ENCODE data around the gene KRTAP10-8.
A peak's percentile ranks its signal among the peaks of the same experiment; 100 is the strongest.
"Not testable (repeated sequence)": the region's sequence is repeated elsewhere in the genome, so short reads cannot be mapped to it uniquely, and the experiment has no call there.

The KRTAP10-8 gene

GRCh38 chr21:44572959-44573583 lies 38.8 kb upstream of the KRTAP10-8 start:
- H3K27me3 ChIP-seq (ENCODE audit: insufficient read depth, low read depth, severe bottlenecking), result no peaks in the 10 kb centered on the region
- H3K36me3 ChIP-seq, result no peaks in the 10 kb centered on the region
- no peak for DNase-seq
- no peak overlapping the region for H3K4me3 ChIP-seq (ENCODE audit: low read depth, low read length)
- no peak for TF ChIP-seq CTCF (IDR thresholded peaks at IDR 0.05; ENCODE audit: low read depth, low read length)
- no peak overlapping the region for H3K27ac ChIP-seq
- H3K9me3 ChIP-seq (ENCODE audit: severe bottlenecking), result peaks cover 23% of the 10 kb centered on the region

DNA sequence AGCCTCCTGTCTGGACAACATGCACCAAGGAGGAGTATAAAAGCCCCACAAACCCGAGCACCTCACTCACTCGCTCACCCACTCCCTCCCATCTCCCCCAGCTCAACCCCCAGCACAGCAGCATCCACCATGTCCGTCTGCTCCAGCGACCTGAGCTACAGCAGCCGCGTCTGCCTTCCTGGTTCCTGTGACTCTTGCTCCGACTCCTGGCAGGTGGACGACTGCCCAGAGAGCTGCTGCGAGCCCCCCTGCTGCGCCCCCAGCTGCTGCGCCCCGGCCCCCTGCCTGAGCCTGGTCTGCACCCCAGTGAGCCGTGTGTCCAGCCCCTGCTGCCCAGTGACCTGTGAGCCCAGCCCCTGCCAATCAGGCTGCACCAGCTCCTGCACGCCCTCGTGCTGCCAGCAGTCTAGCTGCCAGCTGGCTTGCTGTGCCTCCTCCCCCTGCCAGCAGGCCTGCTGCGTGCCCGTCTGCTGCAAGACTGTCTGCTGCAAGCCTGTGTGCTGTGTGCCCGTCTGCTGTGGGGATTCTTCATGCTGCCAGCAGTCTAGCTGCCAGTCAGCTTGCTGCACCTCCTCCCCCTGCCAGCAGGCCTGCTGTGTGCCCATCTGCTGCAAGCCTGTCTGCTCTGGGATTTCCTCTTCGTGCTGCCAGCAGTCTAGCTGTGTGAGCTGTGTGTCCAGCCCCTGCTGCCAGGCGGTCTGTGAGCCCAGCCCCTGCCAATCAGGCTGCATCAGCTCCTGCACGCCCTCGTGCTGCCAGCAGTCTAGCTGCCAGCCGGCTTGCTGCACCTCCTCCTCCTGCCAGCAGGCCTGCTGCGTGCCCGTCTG lies 38.0 kb upstream of the KRTAP10-8 start, which contains the start of gene KRTAP10-4:
Gene KRTAP10-4, plus strand, starts transcription at position 100 of the 827 bp plus-strand sequence. Its CDS starts 30 bp downstream, at position 130.
- not testable (repeated sequence) for H3K27me3 ChIP-seq (ENCODE audit: insufficient read depth, low read depth, severe bottlenecking); H3K36me3 ChIP-seq; H3K4me3 ChIP-seq (ENCODE audit: low read depth, low read length); DNase-seq; H3K27ac ChIP-seq
- peaks cover 23% of the 10 kb centered on the region for H3K9me3 ChIP-seq (ENCODE audit: severe bottlenecking)

GRCh38 chr21:44574457-44575306 lies 37.2 kb upstream of the KRTAP10-8 start:
- Histone ChIP-seq H3K4me3 (ENCODE audit: low read depth, low read length) (no peak overlapping the region), H3K27ac (no peak overlapping the region), H3K36me3 (no peaks in the 10 kb centered on the region), H3K27me3 (ENCODE audit: insufficient read depth, low read depth, severe bottlenecking) (no peaks in the 10 kb centered on the region), H3K9me3 (ENCODE audit: severe bottlenecking) (peaks cover 23% of the 10 kb centered on the region)
- DNase-seq, result no peak
- 0 out of 2 replicates have a peak, but pooled peaks have one; percentile 14 for TF ChIP-seq CTCF (IDR thresholded peaks at IDR 0.05; ENCODE audit: low read depth, low read length)

GRCh38 chr21:44575307-44576024 lies 36.4 kb upstream of the KRTAP10-8 start:
- no peak overlapping the region for H3K4me3 ChIP-seq (ENCODE audit: low read depth, low read length)
- peaks cover 19% of the 10 kb centered on the region for H3K9me3 ChIP-seq (ENCODE audit: severe bottlenecking)
- H3K27ac ChIP-seq, result no peak overlapping the region
- H3K36me3 ChIP-seq, result no peaks in the 10 kb centered on the region
- DNase-seq, result no peak
- H3K27me3 ChIP-seq (ENCODE audit: insufficient read depth, low read depth, severe bottlenecking), result no peaks in the 10 kb centered on the region
- no peak for TF ChIP-seq CTCF (IDR thresholded peaks at IDR 0.05; ENCODE audit: low read depth, low read length)

GRCh38 chr21:44576025-44576420 lies 35.9 kb upstream of the KRTAP10-8 start:
- Histone ChIP-seq H3K4me3 (ENCODE audit: low read depth, low read length) (no peak overlapping the region), H3K27ac (no peak overlapping the region), H3K9me3 (ENCODE audit: severe bottlenecking) (peaks cover 16% of the 10 kb centered on the region), H3K27me3 (ENCODE audit: insufficient read depth, low read depth, severe bottlenecking) (no peaks in the 10 kb centered on the region), H3K36me3 (no peaks in the 10 kb centered on the region)
- TF ChIP-seq CTCF (IDR thresholded peaks at IDR 0.05; ENCODE audit: low read depth, low read length), result no peak
- no peak for DNase-seq

All from WERI-Rb-1 (cell line).